Kidney tubule cell (primary cell): ENCODE data around the gene TOX3.

Source experiments
- DNase-seq: peaks from one replicate; pipeline ENCODE4 v3.0.0-alpha.2; 2018; ENCODE audit warnings: low spot score

Gene TOX3

DNA sequence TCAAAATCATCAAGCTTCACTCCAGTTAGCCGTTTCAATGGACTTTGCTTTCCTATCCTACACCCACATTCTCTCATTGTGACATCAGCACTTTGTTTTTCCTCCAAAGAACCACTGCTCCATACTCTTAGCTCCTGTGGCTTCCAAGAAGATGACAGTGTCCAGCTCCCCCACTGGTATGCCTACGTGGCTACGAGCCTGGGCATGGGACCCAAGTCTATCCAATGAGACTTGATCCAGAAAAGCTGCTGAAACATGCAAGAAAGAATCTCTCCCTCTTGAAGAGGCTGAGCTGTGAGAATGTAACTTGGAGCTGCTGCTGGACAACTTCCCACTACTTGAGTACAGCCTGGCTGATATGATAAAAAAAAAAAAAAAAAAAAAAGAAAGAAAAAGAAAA lies 9.4 kb downstream of the TOX3 start:
- DNase-seq = peak; percentile 74

GRCh38 chr16:52535076-52535475 lies 11.9 kb downstream of the TOX3 start:
- DNase-seq = no peak

DNA sequence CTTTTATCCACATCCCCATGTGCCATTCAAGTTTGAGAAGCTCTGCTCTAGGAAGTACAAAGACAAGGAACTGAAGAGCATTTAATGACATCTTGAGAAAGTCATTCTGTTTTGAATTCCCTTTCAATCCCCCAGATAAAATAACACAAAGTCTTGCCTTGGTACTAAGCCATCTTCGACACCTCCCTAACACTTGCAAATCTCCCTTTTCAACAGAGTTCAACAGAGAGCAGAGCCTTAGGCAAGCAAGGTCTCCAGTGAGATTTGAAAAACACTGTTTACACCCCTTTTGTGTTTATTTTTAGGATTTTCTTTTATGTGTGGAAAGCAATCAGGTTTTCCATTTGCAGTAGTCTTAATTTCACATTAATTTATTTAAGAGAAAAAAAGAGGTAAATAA lies 13.6 kb downstream of the TOX3 start:
- DNase-seq = no peak

DNA sequence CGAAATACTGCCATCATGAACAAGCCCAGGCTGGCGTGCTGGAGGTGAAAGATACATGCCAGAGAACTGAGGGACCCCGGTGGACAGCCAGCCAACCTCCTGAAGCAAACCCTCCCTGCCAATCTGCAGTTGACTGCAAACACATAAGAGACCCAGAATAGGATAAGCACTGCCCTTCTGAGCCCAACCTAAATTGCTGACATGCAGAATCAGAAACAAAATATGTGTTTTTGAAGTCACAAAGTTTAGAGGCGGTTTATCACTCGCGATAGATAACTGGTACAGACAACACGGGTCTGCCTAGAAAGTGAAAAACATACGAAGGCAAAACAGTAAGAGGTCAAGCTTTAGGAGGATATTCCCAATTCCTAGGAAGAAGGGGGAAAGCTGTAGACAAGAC lies 14.6 kb downstream of the TOX3 start:
- no peak for DNase-seq

DNA sequence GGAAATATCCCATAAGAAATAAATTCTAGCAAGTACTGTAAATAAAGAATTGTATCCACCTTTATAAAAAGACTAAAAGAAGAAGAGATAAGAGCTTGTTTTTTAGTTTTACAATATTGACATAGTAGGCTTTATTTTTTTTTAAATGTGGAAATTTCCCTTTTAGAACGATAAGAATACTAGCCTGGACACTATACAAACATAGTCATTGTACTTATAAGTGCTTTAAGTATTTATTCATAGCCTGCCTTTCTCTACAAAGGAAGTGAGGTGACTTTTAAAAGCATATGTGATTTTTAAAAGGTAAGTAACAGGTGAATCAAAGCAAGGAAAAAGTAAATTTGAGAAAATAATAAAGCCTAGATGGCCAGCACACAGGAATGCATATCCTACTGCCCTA lies 17.7 kb downstream of the TOX3 start:
- DNase-seq = no peak

GRCh38 chr16:52528393-52529065 lies 18.4 kb downstream of the TOX3 start:
- DNase-seq = no peak

GRCh38 chr16:52526830-52527229 lies 20.1 kb downstream of the TOX3 start:
- DNase-seq = no peak

DNA sequence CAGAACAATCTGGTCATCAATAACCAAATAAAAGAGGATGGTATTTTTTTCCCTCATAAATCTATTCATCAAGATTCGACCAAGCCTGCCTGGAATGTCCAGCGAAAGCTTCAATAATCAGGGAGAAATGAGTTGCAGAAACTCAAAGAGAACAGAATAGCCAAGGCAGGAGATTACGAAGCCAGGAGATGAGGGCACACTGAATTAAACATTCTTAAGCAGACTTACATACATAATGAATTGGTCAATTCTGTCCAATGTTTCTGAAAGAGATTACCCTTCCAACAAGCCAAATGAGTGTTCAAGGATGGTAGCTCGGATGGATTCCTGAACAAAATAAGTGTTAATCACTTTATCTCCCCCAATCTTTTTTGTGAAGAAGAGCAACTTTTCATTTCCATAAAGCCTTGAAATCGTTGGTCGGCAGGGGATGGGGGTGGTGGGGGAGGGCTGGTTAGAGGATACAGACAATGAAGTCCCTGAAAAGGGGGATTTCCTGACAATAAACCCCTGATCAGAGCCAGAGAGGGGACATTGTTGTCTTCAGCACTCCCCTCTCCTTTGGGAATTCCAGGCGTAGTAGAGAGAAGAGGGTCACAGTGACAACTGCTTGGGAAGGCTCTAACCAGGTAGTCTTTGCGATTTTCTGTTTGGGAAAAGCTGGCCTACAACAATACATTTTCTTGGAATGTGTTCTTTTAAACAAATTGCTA lies 20.7 kb downstream of the TOX3 start:
- no peak for DNase-seq

DNA sequence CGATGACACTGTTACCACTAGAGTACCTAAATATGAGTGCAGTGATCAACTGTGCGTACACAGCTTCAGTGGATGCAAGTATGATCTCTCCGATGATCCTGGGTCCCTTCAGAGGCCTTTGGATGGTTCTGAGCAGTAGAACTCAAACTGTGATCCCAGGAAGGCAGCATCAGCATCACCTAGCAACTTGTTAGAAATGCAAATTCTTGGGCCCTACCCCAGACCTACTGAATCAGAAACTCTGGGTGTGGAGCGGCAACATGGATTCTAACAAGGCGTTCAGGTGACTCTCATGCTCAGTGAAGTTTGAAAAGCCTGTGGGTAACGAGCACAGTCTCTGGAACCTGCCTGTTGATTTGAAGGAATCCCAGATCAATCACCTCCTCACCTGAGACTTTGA lies 25.4 kb downstream of the TOX3 start:
- DNase-seq = no peak

DNA sequence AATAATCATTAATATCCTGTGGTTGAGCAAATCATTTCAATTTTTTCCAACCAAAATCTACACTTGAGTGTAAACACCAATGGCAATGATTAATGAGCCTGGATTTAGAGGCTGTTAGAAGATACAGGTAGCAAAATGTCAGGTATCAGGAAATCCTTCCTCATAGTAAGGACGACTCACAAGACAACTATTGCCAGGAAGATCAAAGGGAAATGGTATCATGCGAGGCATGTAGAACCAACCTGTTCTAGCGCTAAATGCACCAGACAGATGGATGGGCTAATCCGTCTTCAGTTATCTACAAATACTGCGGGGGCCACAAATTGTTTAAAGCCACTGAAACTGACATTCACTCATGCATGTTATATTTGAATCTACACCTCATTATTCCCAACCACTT lies 28.1 kb downstream of the TOX3 start:
- peak; percentile 62 for DNase-seq

DNA sequence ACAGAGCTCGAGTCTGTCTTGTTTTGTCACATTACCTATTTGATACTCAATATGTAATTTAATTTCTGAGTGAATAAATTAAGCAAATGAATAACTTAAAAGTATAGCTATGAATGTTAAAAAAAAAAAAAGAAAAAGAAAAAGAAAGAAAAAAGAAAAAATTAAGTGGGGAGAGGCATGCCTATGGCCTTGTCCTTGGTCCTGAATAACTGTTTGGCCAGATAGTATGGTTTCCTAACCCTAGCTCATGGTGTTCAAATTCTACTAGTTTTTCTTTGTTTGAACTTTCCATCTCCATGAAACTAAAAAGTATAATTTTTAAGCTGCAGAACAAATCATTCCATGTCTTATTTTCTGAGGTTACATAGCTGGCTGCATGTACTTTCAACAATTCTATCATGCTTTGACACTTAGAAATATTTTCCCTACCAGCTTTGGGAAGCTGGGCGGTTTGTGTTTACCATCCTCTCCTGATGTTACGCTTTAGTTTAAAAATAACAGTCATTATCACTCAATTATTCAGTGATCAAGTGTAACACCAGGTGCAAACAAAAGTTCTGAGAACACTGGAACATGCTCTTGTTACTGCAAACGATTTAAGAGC lies 31.8 kb downstream of the TOX3 start:
- no peak for DNase-seq

GRCh38 chr16:52512297-52512987 lies 34.5 kb downstream of the TOX3 start:
- DNase-seq = no peak

- no peak for DNase-seq
Observed at GRCh38 chr16:52501746-52502145, 45.2 kb downstream of the TOX3 start.

DNA sequence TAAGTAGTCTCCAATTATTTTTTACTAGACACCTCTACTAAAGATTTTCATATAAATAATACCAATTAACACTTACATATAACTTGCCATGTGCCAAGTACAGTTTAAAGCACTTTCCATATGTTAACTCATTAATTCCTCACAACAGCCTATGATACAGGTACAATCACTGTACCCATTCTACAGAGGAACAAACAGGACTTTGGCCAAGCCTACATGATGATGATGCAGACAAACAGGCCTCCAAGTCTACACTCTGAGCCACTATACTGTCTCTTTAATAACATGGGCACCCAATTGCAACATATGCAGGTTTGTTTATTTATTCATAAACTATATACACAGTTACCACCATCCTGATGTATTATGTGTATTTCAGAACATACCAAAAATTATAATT lies 46.0 kb downstream of the TOX3 start:
- no peak for DNase-seq

DNA sequence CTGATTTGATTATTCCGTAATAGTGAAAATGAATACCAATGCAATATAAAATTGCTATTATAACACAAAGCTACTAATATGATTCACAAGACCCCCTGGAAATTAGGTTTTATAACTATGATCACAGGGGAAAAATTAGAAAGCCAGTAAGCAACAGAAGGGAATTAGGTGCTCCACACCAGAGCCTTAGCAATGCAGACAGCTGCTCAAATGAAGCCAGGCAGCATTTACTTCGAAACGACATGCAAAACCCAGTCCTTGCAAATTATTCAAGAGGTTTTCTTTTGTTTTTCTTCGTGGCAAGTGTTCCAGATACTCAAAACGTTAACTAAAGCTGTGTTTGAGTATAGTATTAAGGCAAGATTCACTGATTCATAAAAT lies 47.9 kb downstream of the TOX3 start:
- DNase-seq = no peak

DNA sequence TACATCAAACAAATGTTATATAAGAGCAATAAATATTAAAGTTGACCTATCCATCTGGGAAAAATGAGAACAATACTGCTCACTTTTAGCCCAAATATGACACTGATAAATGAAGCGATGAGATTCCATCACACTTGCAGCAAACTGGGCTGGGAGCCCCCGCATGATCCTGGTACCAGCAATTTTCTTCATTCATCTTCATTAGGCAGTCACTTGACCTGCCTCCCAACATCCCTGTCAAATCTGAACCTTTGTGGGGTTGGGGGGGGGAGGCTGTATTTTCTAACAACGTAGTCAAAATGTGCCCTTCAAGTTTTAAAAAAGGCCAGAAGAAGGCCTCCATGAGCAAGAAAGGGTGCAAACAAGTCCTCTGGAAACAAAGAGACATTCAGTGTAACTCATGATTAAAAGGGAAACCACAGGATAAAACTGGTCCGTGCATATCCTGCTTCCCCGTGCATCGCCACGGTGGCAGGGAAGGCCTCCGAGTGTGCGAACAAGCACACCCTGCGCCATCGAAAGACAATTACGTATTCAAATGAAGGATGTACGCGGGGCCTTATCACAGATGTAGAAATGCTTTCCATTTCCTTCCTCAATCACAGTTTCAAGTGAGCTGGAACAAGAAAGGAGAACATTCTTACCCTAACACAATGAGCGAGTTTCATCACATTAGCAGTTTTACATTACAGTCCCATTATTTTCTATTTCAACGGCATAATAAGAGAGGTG lies 48.4 kb downstream of the TOX3 start:
- DNase-seq = no peak

DNA sequence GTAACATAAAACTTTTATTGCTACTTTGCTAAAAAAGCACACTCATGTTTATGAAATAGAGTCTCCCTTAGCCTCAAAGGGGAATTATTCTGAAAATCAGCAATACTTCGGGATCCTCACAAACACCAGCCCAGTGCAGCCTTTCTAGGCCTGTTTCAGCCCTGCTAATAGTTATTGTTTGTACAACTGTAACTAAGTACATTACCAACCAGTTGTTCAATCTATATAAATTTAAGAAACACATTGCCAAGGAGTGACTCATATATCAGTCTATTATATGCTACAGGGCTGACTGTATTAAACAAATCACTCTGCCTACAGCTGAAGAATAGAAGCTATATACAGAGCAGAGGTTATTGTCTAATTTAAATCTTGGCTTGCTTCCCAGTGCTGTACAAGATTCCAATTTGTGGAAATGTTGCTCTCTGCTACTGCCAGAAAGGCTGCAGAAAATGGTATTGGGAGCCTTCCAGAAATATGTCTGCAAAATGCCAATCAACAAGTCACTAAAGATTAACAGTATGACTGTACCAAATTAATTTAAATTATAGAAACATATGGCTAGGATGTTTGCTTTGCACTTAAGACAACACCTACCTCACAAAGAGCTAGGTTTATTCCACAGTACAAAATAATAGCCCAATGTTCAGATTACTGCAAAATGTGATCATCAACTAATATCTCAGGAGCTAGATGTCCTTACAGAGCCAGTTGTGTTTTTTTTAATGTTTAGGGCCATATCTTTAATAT lies 49.7 kb downstream of the TOX3 start:
- peak; percentile 6 for DNase-seq

- no peak for DNase-seq
Observed at GRCh38 chr16:52496051-52496876, 50.7 kb downstream of the TOX3 start.

DNA sequence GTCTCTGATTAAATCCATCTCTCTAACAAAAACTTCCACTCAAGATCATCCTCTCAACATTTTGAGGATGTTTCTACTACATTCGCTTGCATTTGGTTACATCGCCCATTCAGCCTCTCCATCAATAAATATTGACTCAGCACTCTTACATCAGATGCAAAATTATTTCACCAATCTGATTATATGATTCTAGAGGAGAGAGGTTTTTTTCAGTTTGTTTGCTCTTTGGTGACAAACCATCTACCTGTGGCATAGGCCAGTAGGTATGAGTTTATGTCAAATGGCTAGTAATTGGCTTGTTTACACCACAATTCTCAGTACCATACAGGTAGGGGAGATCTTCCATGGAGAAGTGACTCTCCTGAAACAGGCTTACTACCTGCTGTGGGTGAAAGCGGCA lies 52.3 kb downstream of the TOX3 start:
- no peak for DNase-seq

DNA sequence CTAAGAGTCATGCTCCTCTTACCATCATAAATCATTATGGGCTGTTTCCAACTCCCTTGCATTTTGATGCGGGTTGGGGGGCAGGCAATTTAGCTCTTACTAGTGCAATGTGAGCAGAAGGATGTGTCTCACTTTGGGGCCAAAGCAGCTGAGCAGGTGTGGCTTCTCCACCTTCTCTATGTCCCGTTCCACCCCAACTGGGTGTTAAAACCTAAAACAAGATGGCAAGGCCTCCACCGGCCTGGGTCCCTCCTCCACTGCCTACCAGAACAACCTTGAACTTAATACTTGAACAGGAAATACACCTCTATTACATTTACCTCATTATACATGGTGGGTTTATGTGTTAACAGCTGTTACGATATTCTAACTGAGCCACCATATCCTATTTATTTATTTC lies 52.8 kb downstream of the TOX3 start:
- DNase-seq = no peak
